ENCODE results near the gene NTMT2.

The NTMT2 gene

DNA sequence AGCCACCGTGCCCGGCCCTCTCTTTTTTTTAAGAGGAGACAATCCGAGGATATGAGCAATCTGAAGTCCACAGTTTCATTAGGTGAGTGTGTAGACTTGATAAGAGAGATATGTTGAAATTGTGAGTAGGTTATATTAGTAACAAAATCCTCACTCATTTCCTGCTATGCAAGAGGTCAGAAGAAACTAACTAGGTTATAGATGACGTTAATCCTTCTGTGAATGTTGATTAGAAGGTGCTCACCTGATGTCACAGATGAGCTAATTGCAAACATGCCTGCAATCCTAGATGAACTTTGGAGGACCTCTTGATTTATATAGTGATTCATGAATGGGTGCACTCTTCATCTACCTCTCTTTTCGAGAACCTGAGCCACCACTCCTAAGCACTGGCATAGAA is 29.3 kb downstream of the NTMT2 start:
- no peak overlapping the region for H3K4me3 Mint-ChIP-seq
- H3K27me3 Mint-ChIP-seq = peaks cover 2% of the 10 kb centered on the region
- H3K4me1 Mint-ChIP-seq (ENCODE audit: low read depth) = no peaks in the 10 kb centered on the region
- H3K9me3 Mint-ChIP-seq = peaks cover 18% of the 10 kb centered on the region
- no peak for DNase-seq
- no peaks in the 10 kb centered on the region for H3K36me3 Mint-ChIP-seq (ENCODE audit: low read depth)
- H3K27ac Mint-ChIP-seq = no peak overlapping the region

GRCh38 chr1:170175484-170175883 is 29.7 kb downstream of the NTMT2 start:
- peaks cover 14% of the 10 kb centered on the region for H3K9me3 Mint-ChIP-seq
- no peak overlapping the region for H3K27ac Mint-ChIP-seq
- H3K4me1 Mint-ChIP-seq (ENCODE audit: low read depth) = no peaks in the 10 kb centered on the region
- DNase-seq = no peak
- H3K27me3 Mint-ChIP-seq = peaks cover 2% of the 10 kb centered on the region
- H3K36me3 Mint-ChIP-seq (ENCODE audit: low read depth) = no peaks in the 10 kb centered on the region
- no peak overlapping the region for H3K4me3 Mint-ChIP-seq

DNA sequence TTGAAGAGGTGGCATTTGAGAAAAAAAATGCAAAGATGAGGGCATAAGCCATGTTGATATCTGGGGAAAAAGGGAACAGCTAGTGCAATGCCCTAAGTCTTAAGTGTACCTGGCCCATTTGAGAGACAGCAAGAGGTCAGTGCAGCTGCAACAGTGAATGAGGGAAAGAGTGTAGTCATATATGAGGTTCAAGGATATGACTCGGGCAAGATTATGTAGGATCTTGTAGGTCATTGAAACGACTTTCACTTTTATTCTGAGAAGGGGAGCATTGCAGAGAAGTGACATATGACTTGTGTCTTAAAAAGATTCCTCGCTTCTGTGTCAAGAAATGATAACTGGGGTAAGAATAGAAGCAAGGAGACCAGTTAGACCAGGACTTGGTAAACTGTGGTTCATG is 31.0 kb downstream of the NTMT2 start:
- no peaks in the 10 kb centered on the region for H3K36me3 Mint-ChIP-seq (ENCODE audit: low read depth)
- DNase-seq = no peak
- H3K27me3 Mint-ChIP-seq = peaks cover 2% of the 10 kb centered on the region
- H3K27ac Mint-ChIP-seq = no peak overlapping the region
- H3K4me3 Mint-ChIP-seq = no peak overlapping the region
- H3K9me3 Mint-ChIP-seq = peaks cover 10% of the 10 kb centered on the region
- H3K4me1 Mint-ChIP-seq (ENCODE audit: low read depth) = no peaks in the 10 kb centered on the region

DNA sequence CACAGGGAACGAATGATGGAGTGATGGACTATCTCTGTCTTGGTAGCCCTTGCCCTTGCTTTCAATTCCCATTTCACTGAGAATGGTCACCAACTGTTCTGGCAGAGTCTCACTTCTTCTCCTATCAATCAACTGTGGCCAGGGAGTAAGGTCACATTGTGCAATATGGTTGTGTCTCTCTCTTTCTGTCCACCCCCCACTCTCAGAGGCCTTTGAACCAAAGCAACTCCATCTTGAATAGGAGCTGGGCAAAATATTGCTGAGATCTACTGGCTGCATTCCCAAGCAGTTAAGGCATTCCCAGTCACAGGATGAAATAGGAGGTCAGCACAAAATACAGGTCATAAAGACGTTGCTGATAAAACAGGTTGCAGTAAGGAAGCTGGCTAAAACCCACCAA is 36.7 kb downstream of the NTMT2 start:
- Mint-ChIP-seq H3K36me3 (ENCODE audit: low read depth) (no peaks in the 10 kb centered on the region), H3K9me3 (no peaks in the 10 kb centered on the region), H3K27ac (no peak overlapping the region), H3K4me1 (ENCODE audit: low read depth) (no peaks in the 10 kb centered on the region), H3K4me3 (no peak overlapping the region), H3K27me3 (peaks cover 4% of the 10 kb centered on the region)
- no peak for DNase-seq

GRCh38 chr1:170192546-170192945 is 46.8 kb downstream of the NTMT2 start:
- Mint-ChIP-seq H3K4me3 (no peak overlapping the region), H3K36me3 (ENCODE audit: low read depth) (no peaks in the 10 kb centered on the region), H3K9me3 (peaks cover 21% of the 10 kb centered on the region), H3K4me1 (ENCODE audit: low read depth) (no peaks in the 10 kb centered on the region), H3K27me3 (peaks cover 26% of the 10 kb centered on the region), H3K27ac (no peak overlapping the region)
- DNase-seq = no peak

DNA sequence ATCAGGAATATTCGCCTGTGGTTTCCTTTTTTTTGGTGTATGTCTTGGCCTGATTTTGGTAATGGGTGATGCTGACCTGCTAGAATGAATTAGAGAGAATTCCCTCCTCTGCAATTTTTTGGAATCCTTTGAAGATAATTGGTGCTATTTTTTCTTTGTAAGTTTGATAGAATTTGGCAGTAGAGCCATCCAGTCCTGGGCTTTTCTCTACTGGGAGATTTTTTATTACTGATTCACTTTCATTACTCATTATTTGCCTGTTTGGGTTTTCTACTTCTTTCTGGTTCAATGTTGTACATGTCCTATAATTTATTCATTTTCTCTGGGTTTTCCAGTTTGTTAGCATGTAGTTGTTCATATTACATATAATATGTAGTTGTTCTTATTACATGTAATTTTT is 48.7 kb downstream of the NTMT2 start:
- Mint-ChIP-seq H3K9me3 (peaks cover 9% of the 10 kb centered on the region), H3K4me1 (ENCODE audit: low read depth) (no peaks in the 10 kb centered on the region), H3K27ac (no peak overlapping the region), H3K27me3 (peaks cover 30% of the 10 kb centered on the region), H3K4me3 (no peak overlapping the region), H3K36me3 (ENCODE audit: low read depth) (no peaks in the 10 kb centered on the region)
- no peak for DNase-seq

DNA sequence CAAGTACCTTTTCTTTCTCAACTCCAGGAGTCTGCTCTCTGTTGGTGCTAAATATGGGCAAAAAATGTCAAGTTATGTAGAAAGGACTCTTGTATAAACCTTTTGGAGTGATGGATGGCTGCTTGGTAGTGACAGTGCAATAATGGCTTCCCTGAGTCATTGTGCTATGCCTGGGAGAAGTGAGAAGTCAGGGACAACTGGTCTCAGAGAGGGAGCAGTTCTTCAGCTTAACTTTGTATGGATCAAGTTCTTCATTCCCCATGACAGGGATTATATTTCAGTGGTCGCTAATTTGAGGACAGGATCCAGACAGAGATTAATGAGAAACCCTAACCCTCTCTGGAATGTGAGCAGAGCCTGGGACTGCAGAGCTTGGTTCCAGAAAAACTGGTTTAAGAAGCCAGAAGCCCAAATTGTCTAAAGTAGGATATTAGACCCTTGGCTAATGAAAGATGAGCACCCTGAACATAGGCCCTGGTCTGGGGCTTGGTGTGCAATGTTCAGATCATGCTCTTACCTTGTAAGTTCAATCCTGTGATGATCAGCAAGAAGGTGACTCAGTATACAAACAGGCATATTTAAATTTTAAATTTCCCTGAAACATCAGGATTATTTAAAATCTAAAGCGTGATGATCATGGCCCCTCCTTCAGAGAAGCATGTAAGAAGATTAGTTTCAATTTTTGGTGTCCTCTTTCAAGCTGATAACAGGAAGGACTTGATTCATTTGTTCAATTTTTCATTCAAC is 50.9 kb downstream of the NTMT2 start:
- Mint-ChIP-seq H3K27ac (no peak overlapping the region), H3K9me3 (no peaks in the 10 kb centered on the region), H3K36me3 (ENCODE audit: low read depth) (no peaks in the 10 kb centered on the region), H3K4me3 (no peak overlapping the region), H3K27me3 (peaks cover 30% of the 10 kb centered on the region), H3K4me1 (ENCODE audit: low read depth) (no peaks in the 10 kb centered on the region)
- no peak for DNase-seq

DNA sequence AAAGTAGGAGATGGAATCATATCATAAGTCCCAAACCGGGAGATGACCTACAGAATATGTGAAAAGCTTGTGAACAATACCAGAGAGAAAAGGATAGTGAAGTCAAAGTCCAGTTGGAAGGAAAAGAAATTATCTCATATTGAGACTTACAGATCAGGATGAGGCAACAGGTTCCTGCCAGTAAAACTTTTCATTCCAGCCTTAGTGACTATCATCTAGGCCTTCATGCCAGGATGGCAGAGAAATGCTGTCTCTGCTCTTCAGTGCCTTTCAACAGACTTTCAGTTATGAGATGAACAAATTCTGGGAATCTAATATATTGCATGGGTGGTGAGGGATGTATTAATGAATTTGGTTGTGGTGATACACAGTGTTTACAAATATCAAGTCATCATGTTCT is 52.3 kb downstream of the NTMT2 start:
- Mint-ChIP-seq H3K4me3 (no peak overlapping the region), H3K36me3 (ENCODE audit: low read depth) (no peaks in the 10 kb centered on the region), H3K9me3 (no peaks in the 10 kb centered on the region), H3K27ac (no peak overlapping the region), H3K27me3 (peaks cover 27% of the 10 kb centered on the region), H3K4me1 (ENCODE audit: low read depth) (no peaks in the 10 kb centered on the region)
- DNase-seq = no peak

DNA sequence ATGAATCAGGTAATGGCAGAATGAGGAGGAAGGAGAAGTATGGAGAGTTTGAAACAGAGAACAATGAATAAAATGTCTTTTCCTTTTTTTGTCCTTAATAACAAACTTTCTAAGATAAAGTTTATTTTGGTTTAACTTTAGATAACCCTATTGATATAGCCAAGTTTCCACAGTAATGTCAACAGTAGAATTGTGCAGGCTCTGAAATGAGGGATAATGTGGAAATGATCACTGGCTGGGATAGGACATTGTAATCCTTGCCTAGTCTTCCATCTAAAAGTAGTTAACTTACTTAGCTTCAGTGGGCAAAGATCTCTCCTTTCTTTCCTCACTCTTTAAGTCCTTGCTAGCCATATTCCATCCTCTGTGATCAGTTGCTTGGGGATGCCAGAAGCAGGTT is 52.8 kb downstream of the NTMT2 start:
- peaks cover 27% of the 10 kb centered on the region for H3K27me3 Mint-ChIP-seq
- H3K9me3 Mint-ChIP-seq = no peaks in the 10 kb centered on the region
- H3K4me3 Mint-ChIP-seq = no peak overlapping the region
- no peak for DNase-seq
- H3K27ac Mint-ChIP-seq = no peak overlapping the region
- H3K4me1 Mint-ChIP-seq (ENCODE audit: low read depth) = no peaks in the 10 kb centered on the region
- H3K36me3 Mint-ChIP-seq (ENCODE audit: low read depth) = no peaks in the 10 kb centered on the region

GRCh38 chr1:170200161-170200560 is 54.4 kb downstream of the NTMT2 start:
- H3K9me3 Mint-ChIP-seq = no peaks in the 10 kb centered on the region
- no peaks in the 10 kb centered on the region for H3K36me3 Mint-ChIP-seq (ENCODE audit: low read depth)
- H3K27ac Mint-ChIP-seq = no peak overlapping the region
- no peaks in the 10 kb centered on the region for H3K4me1 Mint-ChIP-seq (ENCODE audit: low read depth)
- no peak for DNase-seq
- H3K4me3 Mint-ChIP-seq = no peak overlapping the region
- H3K27me3 Mint-ChIP-seq = peaks cover 33% of the 10 kb centered on the region

- peaks cover 33% of the 10 kb centered on the region for H3K27me3 Mint-ChIP-seq
- no peak overlapping the region for H3K27ac Mint-ChIP-seq
- no peak overlapping the region for H3K4me3 Mint-ChIP-seq
- DNase-seq = no peak
- H3K4me1 Mint-ChIP-seq (ENCODE audit: low read depth) = no peaks in the 10 kb centered on the region
- no peaks in the 10 kb centered on the region for H3K36me3 Mint-ChIP-seq (ENCODE audit: low read depth)
- H3K9me3 Mint-ChIP-seq = no peaks in the 10 kb centered on the region
Measured at GRCh38 chr1:170200621-170201397, 55.0 kb downstream of the NTMT2 start.

- H3K4me3 Mint-ChIP-seq = no peak overlapping the region
- H3K27me3 Mint-ChIP-seq = peaks cover 25% of the 10 kb centered on the region
- H3K4me1 Mint-ChIP-seq (ENCODE audit: low read depth) = no peaks in the 10 kb centered on the region
- H3K27ac Mint-ChIP-seq = no peak overlapping the region
- H3K36me3 Mint-ChIP-seq (ENCODE audit: low read depth) = no peaks in the 10 kb centered on the region
- peaks cover 7% of the 10 kb centered on the region for H3K9me3 Mint-ChIP-seq
- no peak for DNase-seq
Measured at GRCh38 chr1:170203693-170204092, 57.9 kb downstream of the NTMT2 start.

- Mint-ChIP-seq H3K4me1 (ENCODE audit: low read depth) (no peaks in the 10 kb centered on the region), H3K9me3 (peaks cover 7% of the 10 kb centered on the region), H3K4me3 (no peak overlapping the region), H3K27me3 (peaks cover 25% of the 10 kb centered on the region), H3K36me3 (ENCODE audit: low read depth) (no peaks in the 10 kb centered on the region), H3K27ac (no peak overlapping the region)
- no peak for DNase-seq
Measured at GRCh38 chr1:170204121-170204520, 58.4 kb downstream of the NTMT2 start.

- H3K36me3 Mint-ChIP-seq (ENCODE audit: low read depth) = no peaks in the 10 kb centered on the region
- H3K4me1 Mint-ChIP-seq (ENCODE audit: low read depth) = no peaks in the 10 kb centered on the region
- H3K27me3 Mint-ChIP-seq = peaks cover 29% of the 10 kb centered on the region
- H3K4me3 Mint-ChIP-seq = no peak overlapping the region
- DNase-seq = no peak
- peaks cover 7% of the 10 kb centered on the region for H3K9me3 Mint-ChIP-seq
- H3K27ac Mint-ChIP-seq = no peak overlapping the region
Measured at GRCh38 chr1:170205301-170205700, 59.5 kb downstream of the NTMT2 start.

DNA sequence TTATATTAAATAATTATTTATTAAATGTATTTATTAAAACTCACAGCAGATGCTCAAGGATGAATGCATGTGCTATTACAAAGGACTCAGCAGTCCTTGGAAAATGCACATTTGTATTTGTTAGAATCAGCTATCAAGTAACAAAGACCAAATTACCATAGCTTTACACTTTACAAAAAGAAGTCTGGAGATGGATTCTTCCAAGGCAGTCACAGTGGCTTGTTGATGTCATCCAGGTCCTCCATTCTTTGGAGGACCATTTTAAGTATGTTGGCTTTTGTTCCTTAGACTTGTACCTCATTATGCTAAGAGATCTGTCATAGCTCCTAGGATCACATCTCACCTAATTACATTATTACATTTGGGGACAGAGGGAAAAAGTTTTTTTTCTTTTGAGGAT is 63.4 kb downstream of the NTMT2 start:
- Mint-ChIP-seq H3K9me3 (peaks cover 7% of the 10 kb centered on the region), H3K27me3 (peaks cover 50% of the 10 kb centered on the region), H3K4me1 (ENCODE audit: low read depth) (peaks cover 1% of the 10 kb centered on the region), H3K36me3 (ENCODE audit: low read depth) (no peaks in the 10 kb centered on the region), H3K4me3 (no peak overlapping the region), H3K27ac (no peak overlapping the region)
- DNase-seq = no peak

All from activated T-cell treated with anti-CD3 and anti-CD28 coated beads, Interleukin-2, amount 50 U/mL, for 24 hours (primary cell).